HG03025 (cell line): ENCODE measurements around the gene PDPR.
"Not testable (repeated sequence)": the region's sequence is repeated elsewhere in the genome, so short reads cannot be mapped to it uniquely, and the experiment has no call there.

Experiments used
- ATAC-seq: cut with Tn5 transposase; IDR thresholded peaks from one replicate; pipeline ENCODE4 v1.9.1; 2021; ENCODE audit warnings: mild to moderate bottlenecking, moderate library complexity; ENCODE audit not compliant: unreplicated experiment, low FRiP score

Gene PDPR

GRCh38 chr16:70159355-70160348, 45.5 kb downstream of the PDPR start:
- no peak for ATAC-seq

GRCh38 chr16:70160388-70160787, 46.3 kb downstream of the PDPR start:
- no peak for ATAC-seq

DNA sequence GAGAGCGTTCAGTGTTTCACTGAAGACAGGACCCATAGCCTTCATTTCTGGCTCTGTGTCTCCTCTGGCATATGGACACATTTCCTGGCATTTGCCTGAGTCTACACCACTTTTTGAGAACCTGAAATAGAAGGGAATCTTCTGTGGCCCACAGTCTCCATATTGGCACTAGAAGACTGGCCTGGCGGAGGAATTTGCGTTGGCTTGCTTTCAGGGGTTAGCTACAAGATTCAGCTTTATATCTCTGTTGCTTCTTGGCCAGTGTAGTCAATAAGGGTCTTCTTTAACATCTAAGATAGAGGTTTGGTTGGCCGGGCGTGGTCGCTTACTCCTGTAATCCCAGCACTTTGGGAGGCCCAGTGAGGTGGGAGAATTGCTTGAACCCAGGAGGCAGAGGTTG, 46.7 kb downstream of the PDPR start:
- ATAC-seq: no peak

GRCh38 chr16:70161350-70161749, 47.2 kb downstream of the PDPR start:
- ATAC-seq: no peak

DNA sequence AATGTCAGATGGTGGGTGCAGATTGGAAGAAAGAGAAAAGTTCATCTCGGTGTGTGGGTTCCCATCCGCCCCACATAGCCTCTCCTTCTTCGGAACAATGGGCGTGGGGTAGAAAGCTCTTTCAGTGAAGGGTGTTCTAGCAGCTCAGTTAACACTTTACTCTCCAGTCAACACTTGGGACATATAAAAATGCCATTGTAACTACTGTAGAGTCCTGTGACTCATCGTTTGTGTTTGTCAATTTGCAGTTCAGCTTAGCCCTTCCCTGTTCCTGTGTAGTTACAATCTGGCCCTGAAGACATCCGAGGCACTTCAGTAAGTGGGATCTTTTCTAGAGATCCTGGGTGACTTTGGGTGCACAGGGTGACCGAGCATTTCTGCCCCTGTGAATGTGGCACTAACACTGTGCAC, 47.9 kb downstream of the PDPR start:
- no peak for ATAC-seq

DNA sequence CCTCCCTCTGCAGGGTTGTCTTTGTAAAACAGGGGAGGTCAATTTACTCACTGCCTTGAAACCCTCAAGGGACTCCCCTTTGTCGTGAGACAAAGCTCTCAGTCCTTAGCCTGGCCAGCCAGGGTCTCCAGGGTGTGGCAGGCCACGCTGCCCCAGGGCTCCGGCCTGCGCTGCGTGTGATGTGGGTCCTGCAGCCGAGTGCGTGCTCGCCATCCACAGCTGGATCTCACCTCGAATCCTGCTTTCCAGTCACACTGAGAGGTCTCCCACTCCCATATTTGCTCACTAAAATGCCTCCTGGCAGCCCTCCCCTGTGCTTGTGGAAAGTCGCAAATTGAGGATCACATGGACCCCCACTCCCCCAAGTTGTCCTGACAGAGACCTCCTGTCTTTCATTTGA, 49.5 kb downstream of the PDPR start:
- no peak for ATAC-seq

GRCh38 chr16:70166688-70167087, 52.6 kb downstream of the PDPR start:
- ATAC-seq: not testable (repeated sequence)

DNA sequence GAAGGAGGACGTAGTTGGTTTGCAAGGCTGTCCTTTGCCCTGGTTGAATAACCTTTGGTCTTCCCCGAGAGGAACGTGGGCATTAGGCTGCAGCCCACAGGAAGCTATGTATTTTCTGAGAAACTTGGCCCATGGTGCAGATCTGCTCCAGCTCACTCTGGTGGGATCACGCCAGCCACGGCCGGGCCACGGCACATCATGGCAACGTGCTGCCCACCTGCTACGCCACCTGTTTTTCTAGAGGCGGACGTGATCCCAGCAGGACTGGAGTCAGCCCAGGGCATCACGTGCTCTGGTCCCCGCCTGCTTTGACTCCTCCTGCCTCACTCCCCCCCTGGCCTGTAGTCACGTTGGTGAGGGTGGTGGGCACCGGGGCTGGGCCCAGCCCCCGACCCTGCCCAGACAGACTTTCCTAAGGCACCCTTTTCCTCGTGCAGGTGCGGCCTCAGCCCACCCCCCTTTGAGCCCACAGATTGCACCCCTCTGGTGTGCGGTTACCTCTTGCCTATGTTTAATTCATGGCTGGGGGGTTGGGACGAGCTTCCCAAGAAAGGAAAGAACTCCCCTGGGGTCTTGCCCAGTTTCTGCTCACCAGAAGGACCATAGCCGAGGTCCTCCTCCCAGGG, 59.2 kb downstream of the PDPR start, which contains the start of gene CLEC18C:
TSS of gene CLEC18C (plus strand) at position 576 of the 626 bp plus-strand sequence. CDS start 492 bp downstream, outside the sequence.
- ATAC-seq: not testable (repeated sequence)

DNA sequence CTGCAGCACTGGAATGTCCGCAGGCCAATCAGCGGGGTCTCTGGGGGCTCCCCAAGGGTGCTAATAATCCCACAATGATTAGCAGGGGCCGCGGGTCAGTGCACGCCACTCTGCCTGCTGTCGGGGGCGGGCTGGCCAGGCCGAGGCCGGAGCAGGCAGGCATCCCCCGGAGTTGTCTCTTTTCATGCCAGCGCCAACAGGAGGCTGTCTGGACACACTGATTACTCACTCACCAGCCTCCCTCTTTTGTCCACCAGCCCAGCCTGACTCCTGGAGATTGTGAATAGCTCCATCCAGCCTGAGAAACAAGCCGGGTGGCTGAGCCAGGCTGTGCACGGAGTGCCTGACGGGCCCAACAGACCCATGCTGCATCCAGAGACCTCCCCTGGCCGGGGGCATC, 59.8 kb downstream of the PDPR start:
- not testable (repeated sequence) for ATAC-seq

- ATAC-seq: not testable (repeated sequence)
Measured at GRCh38 chr16:70174387-70174932, 60.3 kb downstream of the PDPR start.

GRCh38 chr16:70187858-70188607, 73.9 kb downstream of the PDPR start:
- ATAC-seq: not testable (repeated sequence)

DNA sequence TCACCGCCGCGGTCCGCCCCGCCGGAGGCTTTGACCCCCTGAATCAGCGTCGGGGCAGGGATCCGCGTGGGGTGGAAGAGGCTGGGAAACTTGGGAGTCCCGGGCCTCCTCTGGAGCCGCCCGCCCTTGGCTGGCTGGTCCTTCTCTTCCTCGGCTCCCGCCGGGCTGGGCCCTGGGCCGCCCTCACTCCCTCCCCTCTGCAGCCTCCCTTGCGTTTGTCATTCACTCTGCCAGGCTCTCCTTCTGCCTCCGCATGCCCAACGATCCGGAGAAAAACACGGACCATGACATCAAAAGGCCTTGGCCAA, 74.4 kb downstream of the PDPR start:
- ATAC-seq: not testable (repeated sequence)

GRCh38 chr16:70190574-70190973, 76.4 kb downstream of the PDPR start:
- not testable (repeated sequence) for ATAC-seq

- not testable (repeated sequence) for ATAC-seq
Measured at GRCh38 chr16:70196683-70197300, 82.7 kb downstream of the PDPR start.

- not testable (repeated sequence) for ATAC-seq
Measured at GRCh38 chr16:70197611-70198010, 83.5 kb downstream of the PDPR start.

DNA sequence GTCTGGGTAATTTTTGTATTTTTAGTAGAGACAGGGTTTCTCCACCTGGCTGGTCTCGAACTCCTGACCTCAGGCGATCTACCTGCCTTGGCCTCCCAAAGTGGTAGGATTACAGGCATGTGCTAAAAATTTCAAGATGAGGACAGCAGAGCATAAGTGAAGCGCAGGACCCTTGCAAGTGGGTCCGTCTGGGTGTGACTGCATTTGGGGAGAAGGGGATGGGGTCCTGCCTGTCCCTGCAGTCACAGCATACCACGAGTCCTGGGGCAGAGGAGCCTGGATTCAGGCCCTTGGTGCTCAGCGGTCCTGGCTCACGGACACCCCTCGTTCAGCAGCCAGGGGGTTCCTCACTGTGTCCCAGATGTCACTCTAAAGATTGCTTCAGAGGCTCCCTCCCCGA, 84.1 kb downstream of the PDPR start:
- not testable (repeated sequence) for ATAC-seq

GRCh38 chr16:70198666-70199065, 84.5 kb downstream of the PDPR start:
- ATAC-seq: not testable (repeated sequence)

GRCh38 chr16:70199170-70199569, 85.0 kb downstream of the PDPR start:
- ATAC-seq: not testable (repeated sequence)

DNA sequence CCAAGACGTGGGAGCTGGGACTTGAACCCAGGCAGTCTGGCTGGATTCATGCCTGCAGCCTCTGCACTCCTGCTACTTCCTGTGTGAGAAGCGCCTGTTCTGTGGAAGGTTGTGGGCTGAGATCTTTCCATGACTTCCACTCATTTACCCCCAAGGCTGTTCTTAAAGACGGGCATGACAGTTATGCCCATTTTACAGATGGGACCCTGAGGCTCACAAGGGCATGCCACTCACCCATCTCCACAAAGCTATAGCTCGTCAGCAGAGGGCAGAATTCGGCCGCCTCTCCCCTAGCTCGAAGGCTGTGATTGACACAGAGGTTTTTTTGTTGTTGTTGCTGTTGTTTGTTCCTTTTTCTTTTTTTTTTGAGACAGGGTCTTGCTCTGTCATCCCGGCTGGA, 85.9 kb downstream of the PDPR start:
- ATAC-seq: not testable (repeated sequence)

DNA sequence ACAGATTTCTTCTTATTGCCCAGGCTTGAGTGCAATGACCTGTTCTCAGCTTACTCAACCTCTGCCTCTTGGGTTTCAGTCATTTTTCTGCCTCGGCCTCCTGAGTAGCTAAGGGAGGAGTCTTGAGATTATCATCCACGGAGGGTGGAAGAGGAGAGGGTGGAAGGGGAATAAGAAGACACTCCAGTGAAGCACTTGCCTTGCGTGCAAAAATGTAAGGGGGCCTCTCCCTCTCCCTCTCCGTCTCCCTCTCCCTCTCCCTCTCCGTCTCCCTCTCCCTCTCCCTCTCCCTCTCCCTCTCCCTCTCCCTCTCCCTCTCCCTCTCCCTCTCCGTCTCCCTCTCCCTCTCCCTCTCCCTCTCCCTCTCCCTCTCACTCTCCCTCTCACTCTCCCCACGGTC, 89.4 kb downstream of the PDPR start:
- not testable (repeated sequence) for ATAC-seq
